Measurements from ENCODE around the gene RFPL1.

Gene RFPL1

DNA sequence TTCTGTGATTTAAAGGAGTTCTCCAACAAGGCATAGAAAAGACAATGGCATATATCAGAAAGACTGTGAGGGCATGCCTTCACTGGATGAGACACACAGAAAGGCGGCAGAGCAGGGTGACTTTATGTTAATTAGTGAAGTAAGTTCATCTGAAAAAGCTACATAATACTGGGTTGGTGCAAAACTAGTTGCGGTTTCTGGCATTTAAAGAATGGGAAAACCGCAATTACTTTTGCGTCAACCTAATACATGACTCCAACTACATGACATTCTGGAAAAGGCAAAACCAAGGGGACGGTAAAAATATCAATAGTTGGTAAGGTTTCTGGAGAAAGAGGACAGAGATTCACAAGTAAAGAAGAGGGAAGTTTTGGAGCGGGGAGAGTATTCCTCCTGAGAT, 5.1 kb downstream of the RFPL1 start:
- DNase-seq = no peak

DNA sequence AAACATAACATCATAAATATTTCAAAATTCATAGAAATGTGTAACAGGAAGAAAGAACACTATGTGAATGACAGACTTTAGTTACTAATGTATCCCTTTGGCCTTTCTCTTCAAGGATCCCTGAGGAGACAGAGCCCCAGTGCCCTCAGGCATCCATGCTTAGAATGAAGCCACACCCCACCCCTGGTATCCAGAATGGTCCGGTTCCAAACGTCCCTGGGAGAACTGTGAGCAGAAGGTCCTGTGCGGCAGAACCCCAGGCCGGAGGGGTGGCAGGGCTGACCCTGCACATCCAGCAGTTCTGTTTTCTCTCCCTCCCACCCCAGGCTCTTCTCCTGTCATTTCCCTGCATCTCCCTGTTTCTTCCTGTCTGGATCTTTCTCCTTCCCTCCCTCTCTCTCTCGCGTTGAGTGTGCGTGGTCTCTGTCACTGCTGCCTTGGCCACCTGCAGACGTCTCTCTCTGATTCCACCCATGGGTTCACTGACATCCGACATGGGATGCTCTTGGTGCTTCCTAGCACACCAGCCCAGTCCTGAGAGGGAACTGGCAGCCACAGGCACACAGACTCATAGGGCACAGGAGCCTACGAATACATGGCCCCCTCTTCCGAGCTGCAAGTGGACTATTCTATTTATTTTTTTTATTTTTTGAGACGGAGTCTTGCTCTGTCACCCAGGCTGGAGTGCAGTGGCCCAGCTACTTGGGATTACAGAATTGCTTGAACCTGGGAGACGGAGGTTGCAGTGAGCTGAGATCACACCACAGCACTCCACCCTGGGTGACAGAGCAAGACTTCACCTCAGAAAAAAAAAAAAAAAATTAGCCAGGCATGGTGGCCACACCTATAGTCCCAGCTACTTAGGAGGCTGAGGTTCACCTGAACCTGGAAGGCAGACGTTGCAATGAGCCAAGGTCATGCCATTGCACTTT, 5.7 kb downstream of the RFPL1 start:
- DNase-seq = no peak

DNA sequence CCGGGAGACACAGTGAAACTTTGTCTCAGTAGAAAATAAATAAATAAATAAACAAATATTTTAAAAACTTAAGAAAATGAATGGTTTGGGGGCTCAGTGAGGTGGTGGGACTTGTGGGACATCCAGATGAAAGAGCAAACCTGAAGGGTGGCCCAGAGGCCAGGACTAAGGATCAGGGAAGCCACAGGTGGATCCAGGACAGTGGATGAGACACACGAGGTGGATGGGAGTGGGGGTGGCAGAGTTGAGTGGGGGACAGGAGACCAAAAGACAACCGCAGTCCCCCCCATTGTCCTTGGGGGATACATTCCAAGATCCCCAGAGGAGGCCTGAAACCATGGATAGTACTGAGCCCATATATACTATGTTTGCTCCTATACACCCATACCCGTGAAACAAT, 7.1 kb downstream of the RFPL1 start:
- no peak for DNase-seq

DNA sequence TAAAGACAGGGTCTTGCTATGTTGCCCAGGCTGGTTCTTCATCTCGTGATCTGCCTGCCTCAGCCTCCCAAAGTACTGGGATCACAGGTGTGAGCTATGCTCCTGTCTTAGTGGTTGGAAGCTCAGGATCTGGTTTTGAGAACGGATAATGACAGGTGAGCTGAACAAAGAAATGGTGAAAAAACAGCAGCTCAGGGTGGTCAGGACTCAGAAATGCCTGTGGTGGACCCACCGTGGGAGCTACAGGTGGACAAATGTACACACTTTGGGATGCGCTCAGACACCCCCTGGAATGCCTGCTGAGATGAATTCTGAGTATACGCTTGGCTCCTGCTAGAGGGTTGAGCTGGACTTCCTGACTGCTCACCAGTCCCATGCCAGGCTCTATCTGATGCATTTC, 9.5 kb downstream of the RFPL1 start:
- DNase-seq = no peak

DNA sequence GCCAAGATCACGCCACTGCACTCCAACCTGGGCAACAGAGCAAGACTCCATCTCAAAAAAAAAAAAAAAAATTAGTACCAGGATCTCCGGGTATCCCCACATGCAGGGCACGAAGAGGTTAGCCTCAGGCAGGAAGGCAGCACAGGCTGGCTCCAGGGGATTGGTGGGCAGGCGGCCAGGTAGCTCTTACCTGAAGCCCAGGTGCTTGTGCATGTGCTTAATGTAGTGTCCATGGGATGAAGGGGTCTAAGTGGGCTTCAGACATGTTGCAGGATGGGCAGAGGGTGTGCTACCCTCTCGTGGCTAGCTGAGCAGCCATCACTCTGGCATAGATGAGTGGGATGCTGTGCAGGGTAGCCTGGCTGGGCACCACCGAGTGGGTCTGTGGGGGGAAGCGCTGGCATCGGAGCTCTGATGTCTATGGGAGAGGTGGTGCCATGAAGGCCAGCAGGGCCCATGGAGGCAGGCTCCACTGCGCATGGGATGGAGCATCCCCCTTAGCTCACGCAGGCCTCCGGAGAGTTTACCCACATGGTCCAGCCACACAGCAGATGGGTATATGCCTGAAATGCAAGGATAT, 11.0 kb downstream of the RFPL1 start:
- no peak for DNase-seq

DNA sequence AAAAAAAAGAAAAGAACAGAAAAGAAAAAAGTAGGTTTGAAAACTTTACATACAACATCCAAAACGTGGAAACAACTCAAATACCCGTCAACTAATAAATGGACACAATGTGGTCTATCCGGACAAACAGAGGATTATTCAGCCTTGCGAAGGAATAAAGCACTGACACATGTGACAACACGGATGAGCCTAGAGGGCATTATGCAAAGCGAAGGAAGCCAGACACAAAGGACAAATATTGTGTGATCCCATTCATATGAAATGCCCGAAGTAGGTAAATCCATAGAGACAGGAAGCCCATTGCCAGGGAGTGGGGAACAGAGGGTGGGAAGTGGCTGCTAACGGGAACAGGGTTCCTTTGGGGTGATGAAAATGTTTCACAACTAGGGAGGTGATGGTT, 11.8 kb downstream of the RFPL1 start:
- no peak for DNase-seq

DNA sequence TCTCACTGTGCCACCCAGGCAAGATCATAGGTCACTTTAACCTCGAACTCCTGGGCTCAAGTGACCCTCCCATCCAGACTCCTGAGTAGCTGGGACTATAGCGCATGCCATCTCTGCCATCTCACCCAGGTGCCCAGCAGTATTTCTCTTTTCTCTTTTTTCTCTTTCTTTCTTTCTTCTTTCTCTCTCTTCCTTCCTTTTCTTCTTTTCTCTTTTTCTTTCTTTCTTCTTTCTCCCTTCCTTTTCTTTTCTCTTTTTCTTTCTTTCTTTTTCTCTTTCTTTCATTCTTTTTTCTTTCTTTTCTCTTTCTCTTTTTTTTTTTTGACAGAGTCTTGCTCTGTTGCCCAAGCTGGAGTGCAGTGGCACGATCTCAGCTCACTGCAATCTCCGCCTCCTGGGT, 13.5 kb downstream of the RFPL1 start:
- DNase-seq = no peak

DNA sequence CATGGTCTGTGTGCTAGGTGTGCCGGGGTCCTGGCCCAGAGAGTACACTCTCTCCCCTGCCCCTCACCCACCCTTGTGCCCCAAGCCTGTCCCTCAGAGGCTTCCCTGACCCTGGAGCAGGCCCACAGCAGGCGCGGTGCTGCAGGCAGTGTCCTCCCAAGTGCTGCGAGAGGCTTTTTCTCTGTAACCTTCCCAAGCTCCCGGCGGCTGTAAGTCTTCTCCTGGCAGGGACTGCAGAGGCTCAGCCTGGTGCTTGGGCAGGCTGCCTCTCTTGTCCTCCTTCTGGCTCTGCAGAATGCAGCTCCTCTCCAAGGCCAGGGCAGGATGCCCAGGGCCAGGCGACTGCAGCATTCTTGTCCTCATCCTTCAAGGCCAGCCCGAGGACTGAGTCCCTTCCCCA, 15.9 kb downstream of the RFPL1 start:
- peak in 1 of 2 experiments; percentile 54 for DNase-seq

DNA sequence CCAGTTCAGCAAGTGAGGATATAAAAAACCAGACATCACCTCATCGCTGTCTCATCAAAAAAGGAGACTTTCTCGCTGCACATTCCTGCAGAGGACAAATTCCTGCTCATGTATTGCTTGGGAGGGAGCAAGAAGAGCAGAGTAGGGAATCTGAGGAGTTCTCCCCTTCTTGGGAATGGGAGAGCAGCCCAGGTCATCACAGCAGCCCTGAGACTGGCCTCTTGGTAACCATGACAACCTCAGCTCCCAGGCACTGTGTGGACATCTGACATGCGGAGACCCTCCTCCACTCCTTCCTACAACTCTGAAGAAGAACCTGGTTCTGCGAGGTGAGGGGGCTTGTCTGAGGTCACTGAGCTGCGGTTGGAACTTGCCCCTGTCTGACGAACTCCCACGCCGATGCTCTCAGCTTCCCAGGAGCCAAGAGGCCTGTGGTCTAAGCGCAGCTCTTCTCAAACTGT, 17.9 kb downstream of the RFPL1 start:
- DNase-seq = no peak

DNA sequence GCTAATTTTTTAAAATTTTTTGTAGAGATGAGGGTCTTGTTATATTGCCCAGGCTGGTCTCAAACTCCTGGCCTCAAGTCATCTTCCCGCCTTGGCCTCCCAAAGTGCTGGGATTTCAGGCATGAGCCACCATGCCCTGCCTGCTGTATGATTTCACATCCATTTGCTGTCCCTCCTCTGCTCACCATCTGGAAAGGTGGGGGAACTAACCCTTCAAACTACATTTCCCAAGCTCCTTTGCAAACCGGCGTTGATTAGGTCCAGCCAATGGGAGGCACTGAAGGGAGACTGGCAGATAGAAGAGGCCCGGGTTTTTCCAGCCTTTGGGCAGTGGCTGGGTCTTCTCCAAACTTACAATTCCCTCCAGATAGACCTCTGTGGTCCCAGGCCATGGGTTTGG, 19.3 kb downstream of the RFPL1 start:
- peak; percentile 17 to 51 for DNase-seq

DNA sequence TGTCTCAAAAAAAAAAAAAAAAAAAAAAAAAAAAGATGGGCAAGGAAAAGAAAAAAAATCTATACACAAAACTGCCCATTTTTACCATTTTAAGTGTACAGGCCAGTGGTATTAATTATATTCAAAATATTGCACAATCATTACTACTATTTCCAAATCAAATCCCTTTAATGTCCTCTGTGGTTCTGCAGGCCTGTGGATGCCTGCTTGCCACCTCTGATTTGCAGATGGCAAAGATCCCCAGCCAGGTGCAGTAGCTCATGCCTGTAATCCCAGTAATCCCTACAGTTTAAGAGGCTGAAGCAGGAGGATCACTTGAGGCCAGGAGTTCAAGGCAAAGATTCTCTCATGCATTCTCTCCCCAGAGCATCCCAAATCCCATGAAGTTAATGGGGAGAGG, 20.2 kb downstream of the RFPL1 start:
- no peak for DNase-seq

DNA sequence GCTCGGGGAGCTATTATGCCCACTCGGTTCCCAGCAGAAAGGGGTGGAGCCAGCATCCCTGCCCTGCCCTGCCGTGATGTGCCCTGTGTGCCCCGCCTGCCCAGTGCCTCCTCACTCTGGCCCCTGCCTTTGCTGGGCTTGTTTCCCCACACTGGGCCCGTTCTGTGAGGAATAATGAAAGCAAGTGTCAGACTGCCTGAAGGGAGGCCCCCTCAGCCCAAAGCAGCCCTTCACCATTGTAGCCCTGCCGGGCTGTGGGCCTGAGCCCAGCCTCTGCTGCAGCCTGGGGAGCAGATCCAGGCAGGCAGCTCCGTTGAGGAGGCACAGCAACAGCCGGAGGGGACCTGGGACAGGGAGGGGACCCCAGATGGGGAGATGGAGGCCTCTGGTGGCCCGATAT, 21.4 kb downstream of the RFPL1 start:
- no peak for DNase-seq

DNA sequence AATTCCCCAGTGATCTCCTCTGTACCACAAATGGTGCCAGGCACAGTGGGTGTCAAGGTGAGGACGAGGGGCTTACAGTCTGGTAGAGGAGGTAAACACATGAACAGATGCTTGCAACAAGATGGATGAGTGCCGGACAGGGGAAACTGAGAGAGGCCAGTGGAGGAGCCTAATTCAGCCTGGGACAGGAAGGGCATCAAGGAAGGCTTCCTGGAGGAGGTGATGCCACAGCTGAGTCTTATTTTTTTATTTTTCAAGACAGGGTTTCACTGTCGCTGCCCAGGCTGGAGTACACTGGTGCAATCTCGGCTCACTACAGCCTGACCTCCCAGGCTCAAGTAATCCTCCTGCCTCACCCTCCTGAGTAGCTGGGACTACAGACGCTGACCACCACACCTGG, 22.9 kb downstream of the RFPL1 start:
- no peak for DNase-seq

DNA sequence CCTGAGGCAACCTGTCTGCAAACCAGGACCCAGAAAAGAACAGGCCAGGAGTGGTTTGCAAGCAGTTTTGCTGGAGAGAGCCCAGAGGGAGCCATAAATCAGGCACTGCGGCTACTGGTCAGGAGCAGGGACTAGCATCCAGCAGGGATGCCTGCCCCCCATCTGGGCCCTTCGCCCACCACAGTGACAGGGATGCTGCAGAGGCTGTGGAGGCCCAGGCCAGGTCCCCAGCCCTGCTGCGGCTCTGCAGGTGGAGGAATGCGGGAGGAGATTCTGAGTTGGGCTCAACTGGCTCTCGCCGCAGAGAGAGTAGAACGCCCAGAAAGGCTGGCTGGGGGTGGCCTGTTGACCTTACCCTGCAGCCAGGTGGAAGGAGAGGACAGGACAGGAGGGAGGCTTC, 25.2 kb downstream of the RFPL1 start:
- DNase-seq = no peak

DNA sequence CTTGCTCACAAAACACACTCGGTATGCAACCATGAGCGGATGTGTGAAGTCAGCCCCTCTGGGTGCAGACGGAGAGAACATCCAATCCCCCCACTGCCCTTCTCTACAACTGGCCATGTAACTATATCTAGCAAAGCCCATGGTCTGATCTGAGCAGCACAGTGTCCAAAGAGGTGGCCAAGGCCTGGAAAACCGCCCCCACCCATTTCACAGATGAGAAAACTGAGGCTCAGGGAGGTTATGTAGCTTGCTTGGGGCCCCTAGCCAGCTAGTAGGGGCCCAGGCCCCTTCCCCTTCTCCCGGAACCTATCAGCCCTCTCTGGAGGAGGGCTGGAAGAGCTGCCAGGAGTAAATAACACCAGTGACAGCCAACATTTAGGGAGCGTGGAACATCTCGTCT, 26.2 kb downstream of the RFPL1 start:
- DNase-seq = no peak

DNA sequence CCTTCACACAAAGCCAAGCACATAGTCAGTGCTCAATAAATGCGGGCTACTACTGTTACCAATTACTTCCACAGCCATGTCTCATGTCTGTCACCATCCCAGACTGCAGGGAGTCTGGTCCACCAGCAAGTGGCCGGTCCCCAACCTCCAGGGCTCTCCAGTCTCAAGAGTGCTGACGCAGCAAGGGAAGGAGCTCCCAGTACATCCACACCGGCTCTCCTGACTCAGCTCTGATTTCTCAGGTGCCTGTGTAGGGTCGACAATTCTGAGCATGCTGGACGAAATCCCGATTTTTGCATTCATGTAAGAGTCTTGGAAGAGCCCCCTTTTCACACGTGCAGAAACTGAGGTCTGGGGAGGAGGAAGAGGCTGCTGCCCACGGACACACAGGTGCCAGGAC, 31.4 kb downstream of the RFPL1 start:
- no peak for DNase-seq

DNA sequence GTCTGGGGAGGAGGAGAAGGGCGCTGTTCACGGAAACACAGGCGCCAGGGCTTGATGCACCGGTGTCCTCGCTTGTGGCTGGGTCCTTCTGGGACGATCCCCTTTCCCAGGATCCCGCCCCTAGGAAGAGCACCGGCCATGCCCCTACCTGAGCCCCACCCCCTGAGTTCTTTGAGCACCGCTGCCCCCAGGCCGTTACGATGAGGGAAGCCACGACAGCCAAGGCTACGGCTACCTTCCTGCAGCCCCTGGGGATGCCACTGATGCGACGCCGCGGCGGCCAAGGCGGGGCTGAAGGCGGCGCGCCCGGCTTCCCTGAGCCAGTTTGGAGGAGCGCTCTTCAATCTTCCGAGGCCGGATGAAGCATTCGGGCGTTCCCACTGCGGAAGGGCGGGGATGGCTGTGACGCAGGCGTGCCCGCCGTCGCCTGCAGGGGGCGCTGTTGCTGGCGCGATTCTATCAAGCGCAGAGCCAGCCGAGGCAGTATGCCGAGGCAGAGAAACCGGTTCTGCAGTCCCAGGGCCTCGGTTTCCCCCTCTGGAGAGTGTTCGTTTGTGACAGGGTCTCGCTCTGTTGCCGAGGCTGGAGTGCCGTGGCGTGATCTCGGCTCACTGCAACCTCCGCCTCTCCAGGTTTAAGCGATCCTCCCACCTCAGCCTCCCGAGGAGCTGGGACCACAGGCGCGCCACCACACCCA, 31.9 kb downstream of the RFPL1 start:
- DNase-seq = peak in 1 of 2 experiments; percentile 36

DNA sequence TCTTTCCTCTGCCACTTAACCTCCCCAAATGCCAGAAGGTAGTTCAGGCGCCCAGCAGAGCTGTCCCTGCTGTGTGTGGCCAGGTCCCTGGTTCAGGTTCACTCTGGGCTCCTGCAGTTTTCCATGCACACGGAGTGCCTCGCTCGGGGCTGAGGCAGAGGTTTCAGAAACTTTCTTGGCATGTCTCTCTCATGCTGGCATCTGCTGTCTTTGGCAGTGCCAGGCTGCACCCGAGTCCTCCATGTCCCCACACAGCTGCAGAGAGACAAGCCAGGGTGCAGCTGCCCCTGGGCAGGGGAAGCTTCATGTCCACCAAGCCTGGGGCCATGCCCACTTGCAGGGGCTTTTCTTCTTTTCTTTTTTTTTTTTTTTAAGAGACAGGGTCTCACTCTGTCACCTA, 34.6 kb downstream of the RFPL1 start:
- DNase-seq = no peak

DNA sequence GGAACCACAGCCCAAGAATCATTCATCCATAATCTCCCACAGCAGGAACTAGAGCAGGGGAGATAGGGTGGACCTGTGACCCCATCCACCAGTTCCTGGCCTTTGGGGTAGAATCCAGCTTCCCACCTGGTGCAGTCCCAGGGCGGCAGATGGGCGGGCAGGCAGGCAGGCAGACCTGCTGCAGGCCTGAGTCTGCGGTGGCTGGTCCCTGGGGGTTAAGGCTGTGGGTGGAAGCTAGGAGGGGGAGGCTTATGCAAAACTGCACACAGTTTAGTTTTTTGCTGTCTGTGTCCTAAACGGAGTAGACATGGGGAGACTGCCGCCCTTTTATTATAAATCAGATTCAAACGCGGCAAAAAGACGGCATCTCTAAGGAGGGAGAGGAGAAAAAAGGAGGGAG, 37.2 kb downstream of the RFPL1 start:
- DNase-seq = peak in 1 of 2 experiments; percentile 30

DNA sequence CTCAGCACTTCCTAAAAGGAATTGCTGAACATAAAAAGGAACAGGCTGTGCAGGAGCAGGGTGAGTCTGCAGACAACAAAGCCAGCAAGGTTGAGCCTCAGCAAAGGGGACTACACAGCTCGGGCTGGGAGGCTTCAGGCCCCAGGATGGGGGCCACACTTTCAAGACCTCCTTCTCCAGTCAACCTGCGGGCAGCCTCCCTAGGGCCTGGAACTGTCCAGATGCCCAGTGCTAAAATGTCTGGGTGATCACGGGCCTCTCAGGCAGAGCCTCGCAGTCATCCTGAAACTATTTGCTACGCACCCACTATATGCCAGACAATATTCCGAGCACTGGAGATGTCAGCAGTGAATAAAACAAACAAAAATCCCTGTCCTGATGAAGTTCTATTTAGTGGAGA, 37.7 kb downstream of the RFPL1 start:
- no peak for DNase-seq

DNA sequence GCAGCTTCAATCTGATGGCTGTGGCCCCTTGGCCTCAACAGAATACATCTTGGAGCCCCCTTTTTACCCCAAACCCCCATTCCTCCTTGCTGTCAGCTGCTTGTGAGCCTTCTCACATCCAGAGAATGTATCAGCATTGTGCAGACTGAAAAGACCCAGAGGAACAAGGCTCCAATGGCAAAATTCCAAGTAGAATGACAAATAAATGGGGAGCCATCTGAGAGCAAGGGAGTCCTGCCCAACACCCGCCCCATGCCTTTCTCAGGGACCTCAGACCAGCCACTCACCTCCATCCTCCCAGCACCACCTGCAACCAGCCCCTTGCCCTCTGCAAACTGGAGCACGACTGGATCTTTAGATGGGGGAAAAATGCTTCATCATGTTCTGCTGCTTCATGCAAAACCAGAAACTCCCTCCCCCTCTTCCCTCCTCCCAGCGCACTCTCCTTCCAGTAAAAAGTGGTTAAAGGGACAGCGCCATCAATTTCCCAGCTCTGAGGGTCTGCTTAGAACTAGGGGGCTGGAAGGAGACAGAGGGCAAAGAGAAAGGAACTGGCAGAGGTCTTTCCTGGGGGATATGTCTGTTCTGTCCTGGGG, 39.4 kb downstream of the RFPL1 start:
- peak; percentile 20 to 44 for DNase-seq

DNA sequence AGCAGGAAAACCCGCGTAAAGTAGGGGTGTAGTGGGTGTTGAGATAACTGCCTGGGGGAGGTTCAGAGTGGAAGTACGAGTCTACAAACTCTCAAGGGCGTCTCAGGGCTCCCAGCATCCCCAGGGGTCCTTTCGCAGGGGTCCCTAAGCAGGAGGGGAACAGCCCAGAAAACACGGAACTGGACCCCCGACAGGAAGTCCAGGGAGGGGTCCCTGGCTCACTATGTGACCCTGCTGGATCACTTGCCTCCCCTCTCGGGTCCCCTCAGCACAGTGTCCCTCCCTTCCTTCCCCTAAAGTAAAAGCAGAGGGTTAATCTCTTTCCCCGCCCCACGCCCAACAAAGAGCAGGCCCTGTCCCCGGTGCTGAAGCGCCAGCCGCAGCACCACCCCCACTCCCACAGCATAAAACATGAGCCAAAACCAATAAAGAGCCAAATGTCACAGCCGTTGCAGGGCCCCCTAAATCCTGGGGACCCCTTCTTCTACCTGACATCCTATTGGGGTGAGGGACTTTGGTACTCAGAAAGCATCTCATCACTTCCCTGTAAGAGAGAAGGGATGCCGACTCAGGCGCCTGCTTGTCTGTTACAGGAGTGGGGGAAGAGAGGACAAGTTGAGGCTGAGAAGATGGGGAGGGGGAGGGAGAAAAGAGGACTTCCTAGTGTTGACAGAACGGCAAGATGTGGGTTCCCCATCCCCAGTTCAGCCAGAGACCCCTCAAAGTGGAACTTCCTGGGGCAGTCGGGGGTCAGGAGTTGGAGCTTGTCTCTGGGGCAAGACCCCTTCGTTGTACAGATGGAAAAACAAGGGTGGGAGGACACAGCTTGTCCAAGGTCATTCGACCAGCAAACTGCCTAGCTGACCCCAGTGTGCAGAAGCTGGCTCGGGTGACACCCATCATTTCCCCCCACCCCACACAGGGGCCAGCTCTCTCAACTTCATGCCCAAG, 40.2 kb downstream of the RFPL1 start:
- no peak for DNase-seq
